Measurements from ENCODE around the gene WNK2.

- no peak for TF ChIP-seq CTCF (conservative IDR thresholded peaks at IDR 0.05)
- TF ChIP-seq ZFX (IDR thresholded peaks at IDR 0.05): no peak
These were observed 14.3 kb downstream of the WNK2 start for GRCh38 chr9:93198117-93198837.

Measured in C4-2B (cell line).